Neutrophil (primary cell): ENCODE results near the gene MFAP3L.

Source experiments
- H3K27ac ChIP-seq: fragments of 200-600 bp; sonication (generic); 2 replicates; pipeline ENCODE4 v1.5.1; 2016; ENCODE audit warnings: mild to moderate bottlenecking, moderate library complexity
- H3K27me3 ChIP-seq: fragments of 200-600 bp; sonication (generic); 2 replicates; pipeline ENCODE4 v1.6.0; 2016; ENCODE audit warnings: mild to moderate bottlenecking
- H3K36me3 ChIP-seq: fragments of 200-600 bp; sonication (generic); 2 replicates; pipeline ENCODE4 v1.5.1; 2017
- H3K4me1 ChIP-seq, 2 experiments: fragments of 200-600 bp in 1 of 2; sonication (generic) in 1 of 2; 1 replicate in 1 of 2; 2 replicates in 1 of 2; pipeline versions ENCODE4 v1.5.1 to v1.6.1; 2013 to 2016; ENCODE audit warnings: low read depth in 1 of 2, low read length in 1 of 2, mild to moderate bottlenecking in 1 of 2, moderate library complexity in 1 of 2; ENCODE audit not compliant: control insufficient read depth in 1 of 2, insufficient read depth in 1 of 2
- H3K4me3 ChIP-seq, 2 experiments: fragments of 200-600 bp in 1 of 2; sonication (generic) in 1 of 2; 1 replicate in 1 of 2; 2 replicates in 1 of 2; pipeline ENCODE4 v1.5.1; 2013 to 2016; ENCODE audit warnings: low read depth in 1 of 2, low read length in 1 of 2, mild to moderate bottlenecking in 1 of 2, moderate library complexity in 1 of 2
- H3K9me3 ChIP-seq: fragments of 200-600 bp; sonication (generic); 2 replicates; pipeline ENCODE4 v1.5.1; 2016
- CTCF ChIP-seq: fragments of 200-600 bp; sonication (generic); IDR thresholded peaks from 2 replicates; pipeline ENCODE4 v1.5.1; 2016; ENCODE audit warnings: antibody characterized with exemption

The MFAP3L gene

GRCh38 chr4:170040031-170040680 lies 14.0 kb upstream of the MFAP3L start:
- no peak for TF ChIP-seq CTCF
- Histone ChIP-seq H3K27ac (no peak overlapping the region), H3K4me3 (no peak overlapping the region), H3K9me3 (no peaks in the 10 kb centered on the region), H3K27me3 (peaks cover 18% of the 10 kb centered on the region), H3K4me1 (no peaks in the 10 kb centered on the region), H3K36me3 (no peaks in the 10 kb centered on the region)

- H3K4me3 ChIP-seq = no peak overlapping the region
- no peaks in the 10 kb centered on the region for H3K36me3 ChIP-seq
- H3K4me1 ChIP-seq = no peaks in the 10 kb centered on the region
- no peak overlapping the region for H3K27ac ChIP-seq
- H3K9me3 ChIP-seq = no peaks in the 10 kb centered on the region
- no peak for TF ChIP-seq CTCF
- peaks cover 21% of the 10 kb centered on the region for H3K27me3 ChIP-seq
These were observed 12.6 kb upstream of the MFAP3L start for GRCh38 chr4:170038769-170039168.

GRCh38 chr4:170038232-170038631 lies 12.0 kb upstream of the MFAP3L start:
- no peak for TF ChIP-seq CTCF
- Histone ChIP-seq H3K4me3 (no peak overlapping the region), H3K36me3 (no peaks in the 10 kb centered on the region), H3K27me3 (peaks cover 21% of the 10 kb centered on the region), H3K4me1 (no peaks in the 10 kb centered on the region), H3K9me3 (no peaks in the 10 kb centered on the region), H3K27ac (no peak overlapping the region)

- H3K4me1 ChIP-seq = no peaks in the 10 kb centered on the region
- no peak overlapping the region for H3K27ac ChIP-seq
- no peak for TF ChIP-seq CTCF
- H3K27me3 ChIP-seq = peaks cover 25% of the 10 kb centered on the region
- no peaks in the 10 kb centered on the region for H3K9me3 ChIP-seq
- H3K4me3 ChIP-seq = no peak overlapping the region
- H3K36me3 ChIP-seq = no peaks in the 10 kb centered on the region
These were observed 11.3 kb upstream of the MFAP3L start for GRCh38 chr4:170037481-170037880.

- H3K36me3 ChIP-seq = no peaks in the 10 kb centered on the region
- H3K27me3 ChIP-seq = peaks cover 40% of the 10 kb centered on the region
- H3K9me3 ChIP-seq = no peaks in the 10 kb centered on the region
- H3K4me1 ChIP-seq = no peaks in the 10 kb centered on the region
- TF ChIP-seq CTCF = no peak
- H3K27ac ChIP-seq = no peak overlapping the region
- no peak overlapping the region for H3K4me3 ChIP-seq
These were observed 9.7 kb upstream of the MFAP3L start for GRCh38 chr4:170035845-170036244.

GRCh38 chr4:170035231-170035630 lies 9.0 kb upstream of the MFAP3L start:
- peaks cover 46% of the 10 kb centered on the region for H3K27me3 ChIP-seq
- no peaks in the 10 kb centered on the region for H3K9me3 ChIP-seq
- H3K4me3 ChIP-seq = no peak overlapping the region
- no peak for TF ChIP-seq CTCF
- H3K27ac ChIP-seq = no peak overlapping the region
- no peaks in the 10 kb centered on the region for H3K36me3 ChIP-seq
- no peaks in the 10 kb centered on the region for H3K4me1 ChIP-seq
